Testis (tissue), 3 donors: ENCODE data around the gene ZIC2. TPM values are rescaled to one million over a fixed set of nuclear protein-coding genes. Genes with fewer than 3 reads are reported as not detected.

ENCODE experiments used
- DNase-seq: peaks from one replicate; pipeline ENCODE4 v3.0.0-alpha.2; 2019
- H3K27ac ChIP-seq, 2 donors: fragments of 200-600 bp; sonication (generic); one replicate each; pipeline ENCODE4 v1.5.1; 2019
- H3K27me3 ChIP-seq: fragments of 200-600 bp; sonication (generic); one replicate; pipeline ENCODE4 v1.5.1; 2019
- H3K36me3 ChIP-seq: fragments of 200-600 bp; sonication (generic); one replicate; pipeline ENCODE4 v1.5.1; 2017; ENCODE audit warnings: low read depth; ENCODE audit errors: missing control alignments
- H3K4me1 ChIP-seq: fragments of 200-600 bp; sonication (generic); one replicate; pipeline ENCODE4 v1.5.1; 2019
- H3K4me3 ChIP-seq, 2 donors: fragments of 200-600 bp; sonication (generic); one replicate each; pipeline ENCODE4 v1.5.1; 2017 to 2019
- H3K9me3 ChIP-seq: fragments of 200-600 bp; sonication (generic); one replicate; pipeline ENCODE4 v1.5.1; 2017
- POLR2A ChIP-seq: fragments of 450-650 bp; IDR thresholded peaks from one replicate; pipeline ENCODE4 v1.6.1; 2017; ENCODE audit warnings: antibody characterized with exemption, mild to moderate bottlenecking, moderate library complexity
- WGBS, 2 donors: methylation state at CpG; one replicate each; pipeline ENCODE4 v1.1.5; 2018; 5-methylcytosine and 5-hydroxymethylcytosine counted together
- intact Hi-C: fragments of 100-400 bp; cut with DNase I; formaldehyde crosslinking; loops from one replicate; pipeline ENCODE4 v1.15.1; 2023; ENCODE audit warnings: low total_unique reads
- polyA plus RNA-seq: library from polyadenylated mRNA; stranded (reverse); fragments of 350-450 nt; fragmentation: Illumina TruSeq; extraction: RNeasy Lipid Tissue Mini Kit (QIAGEN cat#74804); gene quantifications from one replicate; pipeline ENCODE4 v1.2.3, GENCODE V29; 2014; ENCODE audit warnings: low read depth, low replicate concordance; ENCODE audit not compliant: insufficient read depth
- total RNA-seq, 2 donors: library from RNA; depleted of rRNA; stranded (reverse); fragments of >200 nt; gene quantifications; one replicate each; pipeline ENCODE4 v1.2.3, GENCODE V29; 2016
- TF ChIP-seq, protein P1 (sequence below), 3 experiments: fragments of 450-650 bp in 2 of 3; fragments of 200-600 bp in 1 of 3; sonication (generic) in 1 of 3; IDR thresholded peaks; one replicate each; pipeline ENCODE4 v1.5.1; 2016 to 2019; ENCODE audit warnings: antibody characterized with exemption in 3 of 3, mild to moderate bottlenecking in 2 of 3, moderate library complexity in 1 of 3

Gene ZIC2
- total and polyA plus RNA-seq, 3 donors from 2014 or later: 1.3 to 11.5 (median 6.9) TPM

DNA sequence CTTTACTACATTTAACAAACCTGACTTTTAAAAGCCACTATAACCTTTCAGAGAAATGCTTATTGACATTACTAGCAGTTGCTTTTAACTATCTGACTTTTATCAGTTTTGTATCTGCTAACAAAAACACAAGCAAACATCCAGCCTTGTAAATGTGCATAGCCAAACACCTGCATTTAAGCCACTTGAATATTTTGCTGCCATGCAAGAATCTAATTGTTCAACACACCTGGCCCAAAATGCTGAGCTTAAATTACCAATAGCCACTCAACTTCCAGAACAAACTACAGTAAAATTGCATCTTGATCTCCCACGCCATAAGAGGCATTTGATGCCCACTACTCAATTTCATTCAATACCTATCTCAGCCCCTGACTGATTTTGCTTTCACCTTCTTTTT lies 19.3 kb upstream of the ZIC2 start:
- Histone ChIP-seq H3K4me3 (no peak overlapping the region), H3K36me3 (no peaks in the 10 kb centered on the region), H3K27me3 (peaks cover 5% of the 10 kb centered on the region), H3K27ac (no peak overlapping the region), H3K4me1 (peaks cover 7% of the 10 kb centered on the region), H3K9me3 (no peaks in the 10 kb centered on the region)
- no peak for DNase-seq
- WGBS, 2 donors: 79 to 81% methylated on average over 1 of the region's 1 CpG
- intact Hi-C loops: no loop called here
- no peak for TF ChIP-seq POLR2A
- TF ChIP-seq, protein P1, sequence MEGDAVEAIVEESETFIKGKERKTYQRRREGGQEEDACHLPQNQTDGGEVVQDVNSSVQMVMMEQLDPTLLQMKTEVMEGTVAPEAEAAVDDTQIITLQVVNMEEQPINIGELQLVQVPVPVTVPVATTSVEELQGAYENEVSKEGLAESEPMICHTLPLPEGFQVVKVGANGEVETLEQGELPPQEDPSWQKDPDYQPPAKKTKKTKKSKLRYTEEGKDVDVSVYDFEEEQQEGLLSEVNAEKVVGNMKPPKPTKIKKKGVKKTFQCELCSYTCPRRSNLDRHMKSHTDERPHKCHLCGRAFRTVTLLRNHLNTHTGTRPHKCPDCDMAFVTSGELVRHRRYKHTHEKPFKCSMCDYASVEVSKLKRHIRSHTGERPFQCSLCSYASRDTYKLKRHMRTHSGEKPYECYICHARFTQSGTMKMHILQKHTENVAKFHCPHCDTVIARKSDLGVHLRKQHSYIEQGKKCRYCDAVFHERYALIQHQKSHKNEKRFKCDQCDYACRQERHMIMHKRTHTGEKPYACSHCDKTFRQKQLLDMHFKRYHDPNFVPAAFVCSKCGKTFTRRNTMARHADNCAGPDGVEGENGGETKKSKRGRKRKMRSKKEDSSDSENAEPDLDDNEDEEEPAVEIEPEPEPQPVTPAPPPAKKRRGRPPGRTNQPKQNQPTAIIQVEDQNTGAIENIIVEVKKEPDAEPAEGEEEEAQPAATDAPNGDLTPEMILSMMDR (IDR thresholded peaks at IDR 0.05): no peak

DNA sequence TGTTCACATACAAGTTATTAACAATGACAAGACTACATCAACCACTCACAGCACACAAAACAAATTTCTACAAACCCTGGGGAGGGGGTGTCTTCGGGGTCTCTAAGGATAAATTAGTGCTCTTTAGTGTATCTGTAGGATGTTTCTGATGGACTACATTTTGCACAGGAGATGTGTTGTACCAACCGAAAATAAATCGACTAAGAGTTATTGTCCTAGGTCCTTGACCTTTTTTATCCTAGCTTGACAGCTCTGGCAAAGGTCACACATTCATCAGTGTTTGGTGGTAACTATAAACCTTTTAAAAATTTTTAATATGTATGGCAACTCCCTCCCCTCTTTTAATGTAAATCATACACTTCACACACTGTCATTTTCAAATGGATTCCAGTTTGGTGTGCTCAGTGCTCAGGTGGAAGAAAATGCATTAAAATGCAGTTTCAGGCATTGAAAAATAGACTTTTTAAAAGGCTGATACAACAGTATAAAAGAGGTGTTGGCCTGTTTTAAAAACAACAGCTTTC lies 17.7 kb upstream of the ZIC2 start:
- Histone ChIP-seq H3K27me3 (peaks cover 4% of the 10 kb centered on the region), H3K4me1 (peaks cover 2% of the 10 kb centered on the region), H3K36me3 (no peaks in the 10 kb centered on the region), H3K4me3 (no peak overlapping the region), H3K27ac (no peak overlapping the region), H3K9me3 (no peaks in the 10 kb centered on the region)
- no peak for TF ChIP-seq POLR2A
- TF ChIP-seq, protein P1 (IDR thresholded peaks at IDR 0.05): no peak
- intact Hi-C loops: no loop called here
- WGBS, 2 donors: 42 to 58% methylated on average over 3 of the region's 3 CpGs
- DNase-seq: no peak

DNA sequence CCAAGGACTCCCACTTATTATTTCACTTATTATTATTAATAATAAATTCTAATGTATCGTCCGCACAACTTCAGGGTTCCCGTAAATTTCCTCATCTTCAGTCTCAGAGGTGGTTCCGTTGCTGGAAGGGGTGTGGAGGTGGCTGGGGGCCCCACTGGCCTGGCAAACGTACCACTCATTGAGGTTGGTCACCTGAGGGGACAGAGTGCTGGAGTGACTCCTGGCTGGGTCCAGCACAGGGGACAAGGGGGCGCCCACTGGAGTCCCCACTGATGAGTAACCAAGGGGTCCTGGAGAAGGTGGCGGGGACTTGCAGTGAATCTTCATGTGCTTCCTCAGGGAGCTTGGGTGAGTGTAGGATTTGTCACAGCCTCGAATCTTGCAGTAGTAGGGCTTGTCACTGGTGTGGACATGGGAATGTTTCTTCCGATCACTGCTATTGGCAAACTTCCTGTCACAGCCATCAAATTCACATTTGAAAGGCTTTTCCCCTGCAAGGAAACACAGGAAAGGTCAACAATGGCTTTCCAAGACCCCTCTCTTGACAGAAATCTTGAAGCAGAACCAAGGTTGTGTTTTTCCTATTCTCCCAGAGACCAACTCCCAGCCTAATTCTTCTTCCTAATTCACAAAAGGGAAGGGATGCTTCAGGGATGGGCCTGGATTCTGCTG lies 16.1 kb upstream of the ZIC2 start:
- Histone ChIP-seq H3K27ac (no peak overlapping the region), H3K4me1 (no peaks in the 10 kb centered on the region), H3K36me3 (no peaks in the 10 kb centered on the region), H3K4me3 (no peak overlapping the region), H3K27me3 (no peaks in the 10 kb centered on the region), H3K9me3 (no peaks in the 10 kb centered on the region)
- no peak for TF ChIP-seq POLR2A
- TF ChIP-seq, protein P1 (IDR thresholded peaks at IDR 0.05): no peak
- intact Hi-C loops: no loop called here
- 87 to 99% methylated on average over 7 to 9 of the region's 9 CpGs for WGBS, 2 donors
- DNase-seq: no peak

DNA sequence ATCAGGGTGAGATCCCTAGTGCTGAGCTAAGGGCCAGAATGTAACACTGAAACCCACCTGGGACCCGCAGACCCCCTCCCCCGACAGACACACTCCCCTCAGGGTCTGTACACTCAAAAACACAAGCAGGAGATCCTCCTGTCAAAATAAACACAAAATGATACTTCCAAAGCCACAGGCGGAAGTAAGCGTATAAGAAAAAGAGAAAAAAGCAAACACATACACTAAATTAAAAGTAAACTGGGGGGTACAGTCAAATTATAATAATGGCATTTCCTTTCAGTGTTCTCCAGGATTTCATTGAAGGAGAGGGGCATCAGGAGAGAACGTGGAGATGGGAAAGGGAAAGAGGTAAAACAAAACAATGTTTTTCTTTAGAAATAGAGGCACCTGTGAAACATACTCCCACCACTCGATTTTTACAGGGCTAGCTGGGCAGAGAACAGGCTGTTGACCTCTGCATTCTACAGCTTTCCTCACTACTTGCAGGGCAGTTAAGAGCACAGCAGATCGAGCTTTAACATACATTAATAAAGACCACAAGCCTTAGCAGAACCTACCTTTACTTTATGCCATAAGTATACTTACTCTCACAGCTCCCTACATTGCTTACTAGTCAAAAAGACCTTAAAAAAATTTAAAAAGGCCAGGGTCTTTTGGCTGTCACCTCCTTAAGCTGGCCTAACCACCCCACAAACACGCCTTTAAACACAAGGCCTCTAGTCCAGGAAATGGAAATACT lies 15.3 kb upstream of the ZIC2 start:
- intact Hi-C loops: no loop called here
- Histone ChIP-seq H3K27me3 (no peaks in the 10 kb centered on the region), H3K27ac (no peak overlapping the region)

More for the DNA sequence above, 15.3 kb upstream of the ZIC2 start:
- Histone ChIP-seq H3K4me3 (no peak overlapping the region), H3K9me3 (no peaks in the 10 kb centered on the region), H3K36me3 (no peaks in the 10 kb centered on the region), H3K4me1 (no peaks in the 10 kb centered on the region)
- DNase-seq: no peak
- TF ChIP-seq POLR2A: no peak
- TF ChIP-seq, protein P1 (IDR thresholded peaks at IDR 0.05): no peak
- WGBS, 2 donors: 63 to 72% methylated on average over 8 of the region's 8 CpGs
